ENCODE measurements around the gene PPP1R12B. TPM values are rescaled to one million over a fixed set of nuclear protein-coding genes. Genes with fewer than 3 reads are reported as not detected.
"Not testable (repeated sequence)": the region's sequence is repeated elsewhere in the genome, so short reads cannot be mapped to it uniquely, and the experiment has no call there.

PPP1R12B gene
- total RNA-seq, 1 experiment from 2014 or later: 7.4 TPM

GRCh38 chr1:202467381-202467780, 118.9 kb downstream of the PPP1R12B start:
- DNase-seq (ENCODE audit: low spot score); in situ Hi-C loops (cut with HindIII; ENCODE audit: low sequenced_read_pairs): not testable (repeated sequence)

- in situ Hi-C loops (cut with HindIII; ENCODE audit: low sequenced_read_pairs); DNase-seq (ENCODE audit: low spot score): not testable (repeated sequence)
Measured at GRCh38 chr1:202468695-202469094, 120.2 kb downstream of the PPP1R12B start.

GRCh38 chr1:202469123-202469522, 120.6 kb downstream of the PPP1R12B start:
- DNase-seq (ENCODE audit: low spot score); in situ Hi-C loops (cut with HindIII; ENCODE audit: low sequenced_read_pairs): not testable (repeated sequence)

- DNase-seq (ENCODE audit: low spot score): no peak
- in situ Hi-C loops (cut with HindIII; ENCODE audit: low sequenced_read_pairs): no loop called here
Measured at GRCh38 chr1:202471246-202471645, 122.7 kb downstream of the PPP1R12B start.

GRCh38 chr1:202472347-202473124, 124.0 kb downstream of the PPP1R12B start:
- in situ Hi-C loops (cut with HindIII; ENCODE audit: low sequenced_read_pairs); DNase-seq (ENCODE audit: low spot score): not testable (repeated sequence)

GRCh38 chr1:202473266-202474045, 125.0 kb downstream of the PPP1R12B start:
- DNase-seq (ENCODE audit: low spot score): peak; percentile 9
- in situ Hi-C loops (cut with HindIII; ENCODE audit: low sequenced_read_pairs): not testable (repeated sequence)

GRCh38 chr1:202479661-202480060, 131.2 kb downstream of the PPP1R12B start:
- DNase-seq (ENCODE audit: low spot score); in situ Hi-C loops (cut with HindIII; ENCODE audit: low sequenced_read_pairs): not testable (repeated sequence)

GRCh38 chr1:202480640-202481039, 132.1 kb downstream of the PPP1R12B start:
- DNase-seq (ENCODE audit: low spot score); in situ Hi-C loops (cut with HindIII; ENCODE audit: low sequenced_read_pairs): not testable (repeated sequence)

GRCh38 chr1:202483362-202483761, 134.9 kb downstream of the PPP1R12B start:
- in situ Hi-C loops (cut with HindIII; ENCODE audit: low sequenced_read_pairs); DNase-seq (ENCODE audit: low spot score): not testable (repeated sequence)

GRCh38 chr1:202484032-202484431, 135.5 kb downstream of the PPP1R12B start:
- in situ Hi-C loops (cut with HindIII; ENCODE audit: low sequenced_read_pairs); DNase-seq (ENCODE audit: low spot score): not testable (repeated sequence)

GRCh38 chr1:202484820-202485219, 136.3 kb downstream of the PPP1R12B start:
- DNase-seq (ENCODE audit: low spot score); in situ Hi-C loops (cut with HindIII; ENCODE audit: low sequenced_read_pairs): not testable (repeated sequence)

GRCh38 chr1:202488178-202488649, 139.7 kb downstream of the PPP1R12B start:
- DNase-seq (ENCODE audit: low spot score); in situ Hi-C loops (cut with HindIII; ENCODE audit: low sequenced_read_pairs): not testable (repeated sequence)

- in situ Hi-C loops (cut with HindIII; ENCODE audit: low sequenced_read_pairs): not testable (repeated sequence)
Measured at GRCh38 chr1:202489101-202489500, 140.6 kb downstream of the PPP1R12B start.

GRCh38 chr1:202493112-202493511, 144.6 kb downstream of the PPP1R12B start:
- in situ Hi-C loops (cut with HindIII; ENCODE audit: low sequenced_read_pairs); DNase-seq (ENCODE audit: low spot score): not testable (repeated sequence)

More at GRCh38 chr1:202489101-202489500, 140.6 kb downstream of the PPP1R12B start:
- DNase-seq (ENCODE audit: low spot score): not testable (repeated sequence)

GRCh38 chr1:202498542-202498941, 150.0 kb downstream of the PPP1R12B start:
- DNase-seq (ENCODE audit: low spot score): no peak
- in situ Hi-C loops (cut with HindIII; ENCODE audit: low sequenced_read_pairs): no loop called here

GRCh38 chr1:202499997-202500396, 151.5 kb downstream of the PPP1R12B start:
- in situ Hi-C loops (cut with HindIII; ENCODE audit: low sequenced_read_pairs); DNase-seq (ENCODE audit: low spot score): not testable (repeated sequence)

- peak; percentile 71 for DNase-seq (ENCODE audit: low spot score)
Measured at GRCh38 chr1:202501281-202501680, 152.8 kb downstream of the PPP1R12B start.

GRCh38 chr1:202505356-202505755, 156.9 kb downstream of the PPP1R12B start:
- in situ Hi-C loops (cut with HindIII; ENCODE audit: low sequenced_read_pairs): no loop called here
- DNase-seq (ENCODE audit: low spot score): peak; percentile 9

More at GRCh38 chr1:202501281-202501680, 152.8 kb downstream of the PPP1R12B start:
- in situ Hi-C loops (cut with HindIII; ENCODE audit: low sequenced_read_pairs): no loop called here

- DNase-seq (ENCODE audit: low spot score): peak; percentile 95
- in situ Hi-C loops (cut with HindIII; ENCODE audit: low sequenced_read_pairs): not testable (repeated sequence)
Measured at GRCh38 chr1:202505880-202506575, 157.5 kb downstream of the PPP1R12B start.

All from G401 (cell line).